ENCODE measurements around the gene NMNAT3. TPM values are rescaled to one million over a fixed set of nuclear protein-coding genes. Genes with fewer than 3 reads are reported as not detected.

Gene NMNAT3
- total and polyA plus RNA-seq, 8 donors, result 3.6 to 24.9 (median 7.0) TPM

GRCh38 chr3:139627759-139628158, 50.0 kb downstream of the NMNAT3 start:
- 64 to 79% (median 69%) methylated on average over 5 of the region's 5 CpGs for WGBS, 5 donors
- TF ChIP-seq POLR2A (IDR thresholded peaks at IDR 0.05) (no peak), CTCF (IDR thresholded peaks at IDR 0.05) (no peak), EP300 (IDR thresholded peaks at IDR 0.05) (no peak), POLR2AphosphoS5 (IDR thresholded peaks at IDR 0.05) (no peak)

DNA sequence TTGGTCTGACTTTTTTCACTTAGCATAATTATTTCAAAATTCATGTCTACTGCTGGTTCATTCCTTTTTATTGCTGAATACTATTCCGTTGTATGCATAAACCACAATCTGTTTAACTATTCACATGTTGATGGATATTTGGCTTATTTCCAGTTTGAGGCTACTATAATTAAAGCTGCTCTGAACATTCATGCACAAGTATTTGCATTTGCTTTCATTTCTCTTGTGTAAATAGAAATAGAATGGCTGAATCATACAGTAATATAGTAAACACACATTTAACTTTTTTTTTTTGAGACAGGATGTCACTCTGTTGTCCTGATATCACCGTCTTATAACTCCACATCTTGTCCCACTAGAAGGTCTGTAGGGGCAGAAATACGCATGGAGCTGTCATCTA, 57.3 kb downstream of the NMNAT3 start:
- Histone ChIP-seq H3K9me3 (no peaks in the 10 kb centered on the region), H3K36me3 (no peaks in the 10 kb centered on the region), H3K4me1 (no peaks in the 10 kb centered on the region), H3K4me3 (no peak overlapping the region), H3K27me3 (no peaks in the 10 kb centered on the region), H3K27ac (no peak overlapping the region)
- intact Hi-C loops (cut with DNase I; ENCODE audit: low total_unique reads), result no loop called here
- 73 to 89% (median 81%) methylated on average over 3 of the region's 3 CpGs for WGBS, 5 donors
- no peak for TF ChIP-seq POLR2AphosphoS5 (IDR thresholded peaks at IDR 0.05)
- TF ChIP-seq EP300 (IDR thresholded peaks at IDR 0.05), result no peak
- no peak for TF ChIP-seq POLR2A (IDR thresholded peaks at IDR 0.05)
- DNase-seq, result no peak

More at GRCh38 chr3:139627759-139628158, 50.0 kb downstream of the NMNAT3 start:
- H3K4me3 ChIP-seq, result no peak overlapping the region
- DNase-seq, result no peak
- H3K27me3 ChIP-seq, result no peaks in the 10 kb centered on the region
- peaks cover 0 to 6% (median 3%) of the 10 kb centered on the region in 4 donors for H3K36me3 ChIP-seq
- no peaks in the 10 kb centered on the region for H3K4me1 ChIP-seq
- H3K9me3 ChIP-seq, result no peaks in the 10 kb centered on the region
- no peak overlapping the region for H3K27ac ChIP-seq
- intact Hi-C loops (cut with DNase I; ENCODE audit: low total_unique reads), result no loop called here

DNA sequence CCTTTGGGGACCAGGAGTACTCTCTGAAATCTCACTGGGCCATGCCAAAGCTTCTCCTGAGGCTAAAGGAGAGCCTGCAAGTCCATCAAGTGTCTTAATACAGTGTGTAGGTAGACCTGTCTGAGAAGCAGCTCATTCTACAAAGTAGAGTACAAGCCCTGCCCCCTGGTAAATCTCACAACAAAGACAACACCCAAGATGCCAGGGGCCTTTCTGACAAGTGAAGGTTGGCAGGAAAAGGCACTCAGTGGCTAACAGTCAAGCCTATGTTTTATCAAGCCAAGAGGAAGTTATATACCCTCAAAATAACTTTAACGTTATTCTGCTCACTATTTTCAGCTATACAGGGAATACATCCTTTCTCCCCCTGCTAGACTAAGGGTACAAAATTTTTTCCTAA, 58.3 kb downstream of the NMNAT3 start:
- Histone ChIP-seq H3K27ac (no peak overlapping the region), H3K36me3 (no peaks in the 10 kb centered on the region), H3K4me3 (no peak overlapping the region), H3K4me1 (no peaks in the 10 kb centered on the region), H3K27me3 (no peaks in the 10 kb centered on the region), H3K9me3 (no peaks in the 10 kb centered on the region)
- 50 to 55% (median 53%) methylated on average over 1 of the region's 1 CpG for WGBS, 5 donors
- no peak for DNase-seq
- TF ChIP-seq POLR2A (IDR thresholded peaks at IDR 0.05), result no peak
- no peak for TF ChIP-seq POLR2AphosphoS5 (IDR thresholded peaks at IDR 0.05)
- no peak for TF ChIP-seq EP300 (IDR thresholded peaks at IDR 0.05)
- TF ChIP-seq CTCF (IDR thresholded peaks at IDR 0.05), result no peak
- intact Hi-C loops (cut with DNase I; ENCODE audit: low total_unique reads), result no loop called here

GRCh38 chr3:139617672-139618268, 60.0 kb downstream of the NMNAT3 start:
- Histone ChIP-seq H3K27me3 (no peaks in the 10 kb centered on the region), H3K9me3 (no peaks in the 10 kb centered on the region), H3K36me3 (no peaks in the 10 kb centered on the region), H3K27ac (no peak overlapping the region), H3K4me3 (no peak overlapping the region), H3K4me1 (no peaks in the 10 kb centered on the region)
- intact Hi-C loops (cut with DNase I; ENCODE audit: low total_unique reads), result no loop called here
- DNase-seq, result no peak
- 67 to 71% (median 68%) methylated on average over 3 of the region's 3 CpGs for WGBS, 5 donors
- TF ChIP-seq EP300 (IDR thresholded peaks at IDR 0.05) (no peak), CTCF (IDR thresholded peaks at IDR 0.05) (no peak), POLR2A (IDR thresholded peaks at IDR 0.05) (no peak), POLR2AphosphoS5 (IDR thresholded peaks at IDR 0.05) (no peak)

- no peaks in the 10 kb centered on the region for H3K27me3 ChIP-seq
- intact Hi-C loops (cut with DNase I; ENCODE audit: low total_unique reads), result no loop called here
- H3K36me3 ChIP-seq, result no peaks in the 10 kb centered on the region
- H3K27ac ChIP-seq, result no peak overlapping the region
- no peak for DNase-seq
- H3K4me3 ChIP-seq, result no peak overlapping the region
- WGBS, 5 donors, result 81 to 93% (median 91%) methylated on average over 5 of the region's 5 CpGs
- no peaks in the 10 kb centered on the region for H3K9me3 ChIP-seq
- H3K4me1 ChIP-seq, result no peaks in the 10 kb centered on the region
- no peak for TF ChIP-seq POLR2A (IDR thresholded peaks at IDR 0.05)
- no peak for TF ChIP-seq CTCF (IDR thresholded peaks at IDR 0.05)
- no peak for TF ChIP-seq POLR2AphosphoS5 (IDR thresholded peaks at IDR 0.05)
- TF ChIP-seq EP300 (IDR thresholded peaks at IDR 0.05), result no peak
Measured at GRCh38 chr3:139611528-139611927, 66.2 kb downstream of the NMNAT3 start.

All from stomach (tissue), 9 donors.